ENCODE measurements around the gene PTPRG.

Gene PTPRG

GRCh38 chr3:62252438-62253157 lies 691.2 kb downstream of the PTPRG start:
- Histone ChIP-seq H3K9me2 (replicated peaks; ENCODE audit: control insufficient read depth, low read length) (no peaks in the 10 kb centered on the region), H3K27me3 (ENCODE audit: control insufficient read depth, low read length) (peaks cover 21% of the 10 kb centered on the region; the same call in 1 of the 2 replicates), H3K79me2 (ENCODE audit: control insufficient read depth, low read length) (no peaks in the 10 kb centered on the region), H3K4me2 (ENCODE audit: low read length) (no peak overlapping the region), H4K20me1 (ENCODE audit: control insufficient read depth, insufficient read depth, low read depth, low read length) (no peaks in the 10 kb centered on the region), H3K36me3 (ENCODE audit: control insufficient read depth, low read length) (no peaks in the 10 kb centered on the region), H3F3A (ENCODE audit: control insufficient read depth, insufficient read depth) (no peaks in the 10 kb centered on the region), H3K27ac (ENCODE audit: low read depth, low read length) (no peak overlapping the region), H3K4me3 (ENCODE audit: low read length) (no peak overlapping the region), H3K9me3 (ENCODE audit: control insufficient read depth, insufficient read depth, low read length) (no peaks in the 10 kb centered on the region), H3K4me1 (ENCODE audit: control insufficient read depth, low read length) (no peaks in the 10 kb centered on the region)
- TF ChIP-seq EZH2phosphoT487 (IDR thresholded peaks at IDR 0.05; ENCODE audit: borderline replicate concordance, low read length): no peak
- no peak for TF ChIP-seq CTCF (IDR thresholded peaks at IDR 0.05; ENCODE audit: low read depth, low read length, poor library complexity, severe bottlenecking)

GRCh38 chr3:62253971-62254370 lies 692.6 kb downstream of the PTPRG start:
- no peak overlapping the region for H3K27ac ChIP-seq (ENCODE audit: low read depth, low read length)
- no peak overlapping the region for H3K4me2 ChIP-seq (ENCODE audit: low read length)
- no peaks in the 10 kb centered on the region for H3K79me2 ChIP-seq (ENCODE audit: control insufficient read depth, low read length)
- no peaks in the 10 kb centered on the region for H3K4me1 ChIP-seq (ENCODE audit: control insufficient read depth, low read length)
- no peak overlapping the region for H3K4me3 ChIP-seq (ENCODE audit: low read length)
- TF ChIP-seq CTCF (IDR thresholded peaks at IDR 0.05; ENCODE audit: low read depth, low read length, poor library complexity, severe bottlenecking): no peak
- no peak for TF ChIP-seq EZH2phosphoT487 (IDR thresholded peaks at IDR 0.05; ENCODE audit: borderline replicate concordance, low read length)
- no peaks in the 10 kb centered on the region for H3K9me2 ChIP-seq (replicated peaks; ENCODE audit: control insufficient read depth, low read length)
- no peaks in the 10 kb centered on the region for H3K36me3 ChIP-seq (ENCODE audit: control insufficient read depth, low read length)
- H3K27me3 ChIP-seq (ENCODE audit: control insufficient read depth, low read length): peaks cover 21% of the 10 kb centered on the region
- H4K20me1 ChIP-seq (ENCODE audit: control insufficient read depth, insufficient read depth, low read depth, low read length): no peaks in the 10 kb centered on the region
- no peaks in the 10 kb centered on the region for H3K9me3 ChIP-seq (ENCODE audit: control insufficient read depth, insufficient read depth, low read length)
- H3F3A ChIP-seq (ENCODE audit: control insufficient read depth, insufficient read depth): no peaks in the 10 kb centered on the region

GRCh38 chr3:62255758-62256157 lies 694.4 kb downstream of the PTPRG start:
- Histone ChIP-seq H3K27ac (ENCODE audit: low read depth, low read length) (no peak overlapping the region), H3K4me3 (ENCODE audit: low read length) (no peak overlapping the region), H3K27me3 (ENCODE audit: control insufficient read depth, low read length) (peaks cover 26% of the 10 kb centered on the region), H3K4me2 (ENCODE audit: low read length) (no peak overlapping the region), H3K9me2 (replicated peaks; ENCODE audit: control insufficient read depth, low read length) (no peaks in the 10 kb centered on the region), H3K4me1 (ENCODE audit: control insufficient read depth, low read length) (no peaks in the 10 kb centered on the region), H3K79me2 (ENCODE audit: control insufficient read depth, low read length) (no peaks in the 10 kb centered on the region), H3K36me3 (ENCODE audit: control insufficient read depth, low read length) (no peaks in the 10 kb centered on the region), H3K9me3 (ENCODE audit: control insufficient read depth, insufficient read depth, low read length) (no peaks in the 10 kb centered on the region), H3F3A (ENCODE audit: control insufficient read depth, insufficient read depth) (no peaks in the 10 kb centered on the region), H4K20me1 (ENCODE audit: control insufficient read depth, insufficient read depth, low read depth, low read length) (no peaks in the 10 kb centered on the region)
- TF ChIP-seq EZH2phosphoT487 (IDR thresholded peaks at IDR 0.05; ENCODE audit: borderline replicate concordance, low read length) (no peak), CTCF (IDR thresholded peaks at IDR 0.05; ENCODE audit: low read depth, low read length, poor library complexity, severe bottlenecking) (no peak)

Data from DOHH2 (cell line).